Upper lobe of right lung (tissue), 1 donor: Measurements from ENCODE around the gene SRGAP2C. TPM values are rescaled to one million over a fixed set of nuclear protein-coding genes. Genes with fewer than 3 reads are reported as not detected.
"Not testable (repeated sequence)": the region's sequence is repeated elsewhere in the genome, so short reads cannot be mapped to it uniquely, and the experiment has no call there.

Experiments
- ATAC-seq: fragments of 200-7000 bp; cut with Tn5 transposase; one replicate; pipeline ENCODE4 v1.9.1; 2020; ENCODE audit warnings: mild to moderate bottlenecking, moderate library complexity
- DNase-seq: peaks from one replicate; pipeline ENCODE4 v3.0.0-alpha.2; 2020
- H3K27ac ChIP-seq: fragments of 200-600 bp; one replicate; pipeline ENCODE4 v1.8.0; 2022
- H3K27me3 ChIP-seq: fragments of 200-600 bp; one replicate; pipeline ENCODE4 v1.8.0; 2022; ENCODE audit warnings: mild to moderate bottlenecking
- H3K36me3 ChIP-seq: fragments of 200-600 bp; one replicate; pipeline ENCODE4 v1.8.0; 2022
- H3K4me1 ChIP-seq: fragments of 200-600 bp; one replicate; pipeline ENCODE4 v1.8.0; 2022
- H3K4me3 ChIP-seq: fragments of 200-600 bp; one replicate; pipeline ENCODE4 v1.8.0; 2022; ENCODE audit warnings: mild to moderate bottlenecking
- H3K9me3 ChIP-seq: fragments of 200-600 bp; one replicate; pipeline ENCODE4 v1.8.0; 2022
- intact Hi-C: fragments of 100-400 bp; cut with DNase I; formaldehyde crosslinking; loops from one replicate; pipeline ENCODE4 v1.11.0; 2022
- total RNA-seq: library from RNA; stranded (reverse); fragmentation: NEBNext Ultra II Directional; extraction: Animal tissue kit (Norgen Biotek cat#: 25700); gene quantifications from one replicate; pipeline ENCODE4 v1.2.1, GENCODE V29; 2021
- donor health status: DM: no; HTN: yes; CAD: no; lungs with severe emphysema.

SRGAP2C gene
- total RNA-seq, 1 donor from 2014 or later, result 36.0 TPM

DNA sequence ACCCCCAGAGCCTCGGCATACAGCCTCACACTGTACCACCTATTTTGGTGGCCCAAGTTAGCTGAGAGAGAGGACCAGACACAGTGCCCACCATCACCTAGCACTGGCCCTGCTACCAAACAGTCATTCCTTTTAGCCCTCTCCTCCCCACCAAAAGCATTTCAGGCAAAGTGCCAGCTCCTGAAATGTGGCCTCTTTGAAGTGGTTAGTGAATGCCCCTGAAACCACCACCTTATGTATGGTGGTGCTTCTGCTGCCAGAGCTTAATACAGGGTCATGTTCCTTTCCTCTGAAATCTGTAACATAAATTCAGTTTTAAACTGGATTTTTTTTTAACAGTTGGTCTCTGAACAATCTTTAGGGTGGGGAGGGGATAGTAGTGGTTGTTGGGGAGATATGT is 175.8 kb downstream of the SRGAP2C start:
- H3K4me1 ChIP-seq, ATAC-seq, H3K36me3 ChIP-seq, H3K4me3 ChIP-seq, H3K27me3 ChIP-seq, DNase-seq, H3K27ac ChIP-seq, intact Hi-C loops, H3K9me3 ChIP-seq: not testable (repeated sequence)

DNA sequence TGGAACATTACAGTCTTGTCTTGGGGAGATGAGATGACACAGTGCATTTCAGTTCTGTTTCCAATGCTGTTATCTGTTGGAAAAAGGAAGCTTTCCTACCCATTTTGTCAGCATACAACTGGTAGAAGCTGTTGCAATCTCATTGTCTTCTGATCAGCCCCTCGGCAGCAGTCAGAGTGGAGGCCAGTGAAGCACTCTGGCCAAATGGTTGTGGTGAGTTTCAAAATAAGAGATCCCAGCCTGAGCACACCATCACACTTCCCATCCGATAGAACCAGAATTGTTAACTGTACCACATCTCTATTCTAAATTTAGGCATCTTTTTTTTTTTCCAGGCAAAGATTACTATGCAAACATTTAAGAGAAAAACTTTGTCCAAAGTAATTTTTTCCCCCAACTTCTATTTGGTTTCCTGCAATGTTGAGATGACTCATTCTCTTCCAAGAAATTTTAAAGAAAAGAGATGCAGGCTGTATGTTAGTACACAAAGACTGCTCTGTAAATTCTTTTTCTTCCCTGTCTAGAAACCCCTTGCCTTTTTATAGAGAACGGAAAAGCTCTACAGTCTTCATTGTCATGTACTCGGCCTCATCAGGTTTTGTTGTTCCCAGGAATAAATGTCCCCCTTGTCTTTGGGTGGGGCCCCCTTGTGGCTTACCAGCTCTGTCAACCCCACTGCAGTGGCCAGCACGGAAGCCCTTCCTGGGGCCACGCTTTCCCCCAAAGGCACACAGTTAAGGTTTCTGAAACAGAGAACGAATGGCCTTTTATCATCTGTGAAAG is 176.9 kb downstream of the SRGAP2C start:
- intact Hi-C loops, H3K36me3 ChIP-seq, H3K9me3 ChIP-seq, DNase-seq, H3K27ac ChIP-seq, H3K4me1 ChIP-seq, H3K27me3 ChIP-seq, H3K4me3 ChIP-seq: not testable (repeated sequence)
- peak; percentile 76 for ATAC-seq

DNA sequence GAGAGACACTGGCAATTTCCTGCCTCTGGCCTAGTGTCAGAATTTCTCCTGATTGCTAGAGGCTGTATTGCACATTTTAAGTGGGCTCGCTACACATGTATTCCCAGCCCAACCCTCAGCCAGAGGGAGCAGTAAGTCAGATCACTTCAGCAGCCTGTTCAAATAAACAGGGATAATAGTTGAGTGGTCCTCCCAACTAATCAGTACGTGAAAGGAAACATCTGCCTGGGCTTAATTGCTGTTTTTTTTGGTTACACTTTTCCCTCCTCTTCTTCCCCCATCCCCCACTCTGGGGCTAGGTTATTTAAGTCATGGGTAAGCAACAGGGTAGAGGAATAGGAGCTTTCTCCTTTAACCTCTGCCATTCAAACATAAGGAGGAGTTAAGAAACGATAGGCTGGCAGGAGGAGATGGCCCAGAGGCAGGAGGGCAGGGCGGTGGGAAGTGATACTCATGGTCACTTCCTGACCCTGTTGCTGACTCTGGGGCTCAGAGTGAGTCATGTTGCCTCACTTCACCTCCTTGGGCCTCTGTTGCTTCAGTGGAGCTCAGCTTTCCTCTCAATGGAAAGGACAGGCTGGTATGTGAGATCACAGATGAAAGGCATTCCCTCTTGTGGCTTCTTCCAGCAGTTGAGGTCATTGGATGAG is 177.6 kb downstream of the SRGAP2C start:
- intact Hi-C loops, result not testable (repeated sequence)
- DNase-seq (peak; percentile 59), ATAC-seq (peak; percentile 91)

DNA sequence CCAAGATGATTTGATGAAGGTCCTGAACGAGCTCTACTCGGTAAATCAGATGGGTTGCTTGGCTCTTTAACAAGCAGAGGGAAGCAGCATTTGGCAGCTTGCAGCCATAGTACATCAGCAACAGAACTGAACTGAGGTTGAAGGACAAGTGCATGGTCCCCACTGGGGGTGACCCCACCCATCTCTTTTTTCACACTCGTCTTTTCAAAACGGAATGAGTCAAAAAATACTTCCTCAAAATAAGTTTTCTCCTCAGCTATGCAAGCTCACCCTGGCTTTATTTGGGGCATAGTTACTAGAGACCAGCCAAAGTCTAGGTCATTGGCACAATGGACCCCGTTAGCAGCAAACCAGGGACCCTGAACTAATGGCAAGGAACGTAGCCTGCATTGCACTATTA is 180.5 kb downstream of the SRGAP2C start:
- ATAC-seq, H3K4me1 ChIP-seq, intact Hi-C loops, H3K4me3 ChIP-seq, H3K27ac ChIP-seq, H3K36me3 ChIP-seq, H3K27me3 ChIP-seq, DNase-seq, H3K9me3 ChIP-seq: not testable (repeated sequence)

More for the DNA sequence above, 177.6 kb downstream of the SRGAP2C start:
- not testable (repeated sequence) for H3K36me3 ChIP-seq, H3K27me3 ChIP-seq, H3K4me3 ChIP-seq, H3K27ac ChIP-seq, H3K4me1 ChIP-seq, H3K9me3 ChIP-seq

DNA sequence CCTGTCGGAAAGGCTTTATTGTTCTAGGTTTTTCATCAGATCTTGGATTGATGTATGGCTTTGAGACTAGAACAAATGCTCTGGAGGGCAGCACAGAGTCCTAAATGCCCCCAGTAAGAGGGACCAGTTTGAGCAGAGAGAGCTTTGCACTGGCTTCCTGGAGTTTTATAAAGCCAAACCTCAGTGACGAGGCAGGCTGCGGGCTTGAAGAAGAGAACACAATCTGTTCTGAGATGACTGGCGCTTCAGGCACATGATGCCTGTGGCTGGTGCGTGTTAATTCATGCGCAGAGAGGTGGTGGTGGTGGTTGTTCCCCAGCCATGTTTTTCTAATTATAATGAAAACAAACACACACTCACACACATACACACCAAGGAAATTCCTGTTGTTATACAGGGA is 180.9 kb downstream of the SRGAP2C start:
- intact Hi-C loops, DNase-seq, H3K36me3 ChIP-seq, H3K27me3 ChIP-seq, H3K9me3 ChIP-seq, H3K4me1 ChIP-seq, H3K4me3 ChIP-seq, ATAC-seq, H3K27ac ChIP-seq: not testable (repeated sequence)

DNA sequence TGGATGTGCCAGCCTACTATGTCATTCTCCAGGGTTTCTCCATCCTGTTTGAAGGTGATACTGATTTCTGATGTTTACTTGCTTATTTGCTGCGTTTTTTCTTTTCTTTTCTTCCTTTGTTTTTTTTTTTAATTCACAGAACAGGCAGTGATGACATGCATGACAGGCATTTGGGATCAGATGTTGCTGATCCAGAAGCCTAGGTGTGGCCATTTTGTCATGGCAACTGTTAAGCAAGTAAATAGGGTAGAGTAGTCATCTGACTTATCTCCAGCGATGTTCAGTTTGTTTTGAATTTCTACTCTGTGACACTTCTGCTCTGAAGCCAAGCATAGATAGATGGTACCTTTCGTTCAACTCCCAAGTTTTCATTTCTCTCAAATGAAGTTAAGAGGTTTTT is 181.4 kb downstream of the SRGAP2C start:
- H3K4me1 ChIP-seq, H3K27me3 ChIP-seq, intact Hi-C loops, DNase-seq, H3K36me3 ChIP-seq, ATAC-seq, H3K9me3 ChIP-seq, H3K27ac ChIP-seq, H3K4me3 ChIP-seq: not testable (repeated sequence)

DNA sequence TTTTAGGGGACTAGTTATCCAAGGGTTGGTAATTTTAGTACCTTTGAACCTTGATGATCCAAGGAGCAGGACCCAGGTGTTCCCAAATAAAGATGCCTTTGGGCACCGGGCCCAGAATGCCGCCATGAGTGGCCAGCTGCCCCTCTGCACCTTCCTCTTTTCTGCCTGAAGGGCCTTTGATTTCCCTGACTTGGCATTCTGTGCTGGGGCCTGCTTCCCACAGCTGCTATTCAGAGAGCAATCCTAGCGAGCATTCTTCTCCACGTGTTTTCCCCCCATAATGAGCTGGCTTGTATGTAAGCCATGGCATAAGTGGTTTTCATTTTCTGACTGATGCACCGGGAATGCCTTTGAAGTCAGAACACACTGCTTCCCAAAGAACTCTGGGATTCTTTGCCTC is 184.1 kb downstream of the SRGAP2C start:
- H3K4me1 ChIP-seq, H3K9me3 ChIP-seq, H3K4me3 ChIP-seq, H3K27me3 ChIP-seq, DNase-seq, intact Hi-C loops, H3K36me3 ChIP-seq, H3K27ac ChIP-seq: not testable (repeated sequence)
- peak; percentile 39 for ATAC-seq

DNA sequence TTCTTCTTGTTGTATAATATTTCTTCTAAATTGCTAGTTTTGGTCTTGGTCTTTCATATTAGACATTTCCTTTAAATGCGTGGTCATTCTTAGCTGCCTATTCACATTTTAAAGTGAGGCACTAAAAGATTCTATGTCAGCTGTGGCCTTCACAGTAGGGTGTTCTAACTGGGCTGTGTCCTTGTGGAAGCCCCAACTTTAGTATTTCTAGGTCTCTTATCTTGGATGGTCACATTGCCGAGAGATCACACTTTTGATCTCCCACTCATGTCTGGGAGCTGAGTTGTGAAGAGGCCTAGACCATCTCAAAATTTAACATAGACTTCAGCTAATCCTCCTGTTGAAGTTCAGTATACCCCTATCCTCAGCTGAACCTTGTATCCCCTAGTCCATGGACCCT is 185.2 kb downstream of the SRGAP2C start:
- DNase-seq, intact Hi-C loops, H3K4me3 ChIP-seq, H3K27me3 ChIP-seq, H3K36me3 ChIP-seq, H3K27ac ChIP-seq, H3K4me1 ChIP-seq, H3K9me3 ChIP-seq, ATAC-seq: not testable (repeated sequence)

DNA sequence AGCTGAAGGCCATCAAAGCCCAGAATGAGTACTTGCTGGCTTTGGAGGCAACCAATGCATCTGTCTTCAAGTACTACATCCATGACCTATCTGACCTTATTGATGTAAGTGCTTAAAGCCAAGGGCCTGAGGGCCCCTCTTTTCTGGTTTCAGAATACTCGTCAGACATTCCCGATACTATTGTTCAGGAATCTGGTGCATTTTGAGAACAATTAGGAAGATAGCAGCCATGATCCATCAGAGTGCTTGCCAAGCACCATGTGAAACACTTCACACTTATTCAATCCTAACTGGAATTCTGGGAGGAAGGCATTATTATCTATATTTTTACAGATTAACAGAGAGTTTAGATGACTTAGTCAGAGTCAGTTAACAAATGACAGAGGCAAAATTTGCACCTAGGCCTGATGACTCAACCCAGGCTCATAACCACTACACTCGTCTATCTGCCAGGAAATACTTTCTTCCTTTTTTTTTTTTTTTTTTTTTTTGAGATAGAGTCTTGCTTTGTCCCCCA is 190.1 kb downstream of the SRGAP2C start:
- H3K4me3 ChIP-seq, DNase-seq, intact Hi-C loops, H3K27me3 ChIP-seq, H3K4me1 ChIP-seq, H3K27ac ChIP-seq, ATAC-seq, H3K9me3 ChIP-seq, H3K36me3 ChIP-seq: not testable (repeated sequence)

DNA sequence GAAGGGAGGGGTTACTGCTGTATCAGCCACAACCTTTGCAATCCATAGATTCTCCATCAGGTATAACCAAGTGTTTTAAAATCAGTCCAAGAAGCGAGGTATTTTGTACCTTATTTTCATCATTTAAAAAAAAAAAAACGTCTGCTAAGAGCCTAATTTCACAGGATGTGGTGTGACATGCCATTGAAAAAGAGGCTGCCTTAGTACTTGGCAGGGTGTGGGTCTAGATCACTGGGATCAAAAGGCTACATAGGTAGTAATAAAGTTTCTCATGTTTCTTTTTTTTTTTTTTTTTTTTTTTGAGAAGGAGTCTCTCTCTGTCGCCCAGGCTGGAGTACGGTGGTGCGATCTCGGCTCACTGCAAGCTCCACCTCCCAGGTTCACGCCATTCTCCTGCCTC is 192.2 kb downstream of the SRGAP2C start:
- H3K4me1 ChIP-seq, H3K9me3 ChIP-seq, DNase-seq, ATAC-seq, intact Hi-C loops, H3K27me3 ChIP-seq, H3K4me3 ChIP-seq, H3K27ac ChIP-seq, H3K36me3 ChIP-seq: not testable (repeated sequence)

DNA sequence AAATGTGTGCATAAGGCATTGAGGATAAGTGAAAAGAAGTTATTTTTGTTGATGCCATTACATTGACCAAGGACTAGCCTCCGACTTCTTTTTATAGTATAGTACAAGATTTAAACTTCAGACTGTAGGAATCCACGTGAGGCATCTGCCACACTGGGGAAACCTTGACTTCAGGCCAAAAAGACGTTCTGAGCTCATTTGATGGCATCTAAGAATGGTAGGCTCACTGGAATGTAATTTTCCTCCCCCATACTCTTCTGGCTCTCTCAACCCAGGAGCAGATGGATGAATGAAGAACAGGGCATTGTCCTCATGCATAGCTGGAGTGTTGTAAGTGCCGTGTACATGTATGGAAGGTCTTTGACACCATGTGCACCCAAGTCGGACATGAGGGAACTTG is 194.0 kb downstream of the SRGAP2C start:
- ATAC-seq, intact Hi-C loops: not testable (repeated sequence)

DNA sequence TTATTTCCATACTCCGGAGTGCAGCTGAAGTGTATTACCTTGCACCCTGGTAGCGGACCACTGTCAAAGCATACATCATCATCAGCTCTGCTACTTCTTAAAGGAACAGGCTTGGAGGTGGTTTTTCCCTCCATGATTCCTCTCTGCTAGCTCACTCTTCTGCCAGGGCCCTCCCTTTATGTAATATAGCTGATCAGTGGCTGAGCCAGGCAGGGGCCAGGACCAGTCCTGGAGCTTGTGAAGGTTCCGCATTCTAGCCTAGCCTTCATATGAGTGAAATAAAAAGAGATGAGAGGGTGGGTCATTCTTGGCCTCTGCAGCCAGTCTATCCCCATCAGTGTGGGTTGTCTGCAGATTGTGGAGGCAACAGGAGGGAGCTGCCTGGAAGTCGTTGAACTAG is 200.0 kb downstream of the SRGAP2C start:
- H3K27me3 ChIP-seq, H3K27ac ChIP-seq, ATAC-seq, DNase-seq, intact Hi-C loops, H3K36me3 ChIP-seq, H3K4me1 ChIP-seq, H3K4me3 ChIP-seq, H3K9me3 ChIP-seq: not testable (repeated sequence)

More for the DNA sequence above, 194.0 kb downstream of the SRGAP2C start:
- DNase-seq, H3K4me1 ChIP-seq, H3K27me3 ChIP-seq, H3K9me3 ChIP-seq, H3K27ac ChIP-seq, H3K4me3 ChIP-seq, H3K36me3 ChIP-seq: not testable (repeated sequence)

DNA sequence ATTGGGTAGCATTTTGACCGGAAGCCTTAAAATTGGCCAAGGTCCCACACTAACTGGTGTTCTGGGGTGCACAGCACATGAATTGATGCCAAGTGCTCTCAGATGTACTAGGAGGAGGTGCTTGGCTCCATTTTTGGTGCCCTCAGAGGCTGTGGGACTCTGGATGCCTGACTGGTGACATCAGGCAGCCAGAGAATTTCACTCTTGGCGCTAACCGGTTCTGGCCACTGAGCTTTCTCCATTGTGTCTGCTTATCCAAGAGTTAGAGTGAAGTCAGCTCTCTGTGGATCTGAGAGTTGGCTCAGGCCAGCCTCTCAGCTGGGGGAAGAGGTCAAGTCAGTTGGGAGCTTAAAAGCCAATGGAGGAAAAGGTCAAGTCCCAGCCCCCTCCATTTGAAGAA is 200.4 kb downstream of the SRGAP2C start:
- H3K27ac ChIP-seq, intact Hi-C loops, DNase-seq, H3K4me3 ChIP-seq, H3K27me3 ChIP-seq, H3K36me3 ChIP-seq, H3K9me3 ChIP-seq, H3K4me1 ChIP-seq: not testable (repeated sequence)
- peak; percentile 86 for ATAC-seq

DNA sequence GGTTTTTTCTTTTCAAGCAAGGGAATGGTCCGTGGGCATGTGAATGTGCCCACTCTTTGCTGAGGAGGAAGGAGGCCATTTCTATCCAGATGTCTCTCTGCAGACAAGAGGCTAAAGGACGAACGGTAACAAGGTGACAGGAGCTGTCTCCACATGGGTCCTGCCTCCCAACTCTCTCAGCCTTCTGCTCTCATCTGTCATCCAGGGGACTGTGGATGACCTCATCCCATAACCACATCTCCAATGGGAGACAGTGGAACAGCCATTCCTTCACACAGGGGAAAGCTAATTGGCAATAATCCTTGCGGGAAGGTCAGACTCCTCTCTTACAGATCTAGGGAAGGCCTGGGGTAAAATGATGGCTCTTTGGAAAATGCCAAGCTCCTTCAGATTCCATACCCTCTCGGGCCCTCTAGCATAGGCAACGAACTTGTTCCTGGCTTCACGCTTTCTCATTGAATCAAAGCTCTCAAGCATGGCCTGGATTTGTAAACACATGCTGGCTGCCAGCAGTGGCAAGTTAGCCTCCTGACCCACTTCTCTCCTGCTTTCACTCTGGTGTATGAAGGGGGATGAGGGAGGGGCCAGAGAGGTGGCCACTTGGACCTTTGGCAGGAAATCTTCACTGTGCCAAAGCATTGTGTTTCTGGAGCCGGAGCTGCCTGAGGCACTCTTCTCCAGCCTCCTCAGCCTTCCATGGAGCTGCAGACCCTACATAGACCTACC is 201.0 kb downstream of the SRGAP2C start:
- H3K9me3 ChIP-seq, H3K27me3 ChIP-seq, DNase-seq, intact Hi-C loops, H3K27ac ChIP-seq, H3K36me3 ChIP-seq, H3K4me3 ChIP-seq, H3K4me1 ChIP-seq: not testable (repeated sequence)
- peak; percentile 54 for ATAC-seq
